GM12891 (cell line): Measurements from ENCODE around the gene ACBD6.

Source experiments
- PAX5 ChIP-seq: IDR thresholded peaks from 2 replicates; pipeline ENCODE4 v1.6.1; 2011; ENCODE audit warnings: low read length, moderate library complexity, mild to moderate bottlenecking; ENCODE audit not compliant: insufficient read depth, severe bottlenecking
- POLR2A ChIP-seq: IDR thresholded peaks from 2 replicates; pipeline ENCODE4 v1.6.1; 2011; ENCODE audit warnings: low read depth, low read length, control low read depth
- POLR2AphosphoS5 ChIP-seq: IDR thresholded peaks from 2 replicates; pipeline ENCODE4 v1.6.1; 2011; ENCODE audit warnings: low read depth, low read length, control low read depth
- TAF1 ChIP-seq: IDR thresholded peaks from 2 replicates; pipeline ENCODE4 v1.6.1; 2011; ENCODE audit warnings: low read depth, low read length, control low read depth

- TF ChIP-seq POLR2A (no peak), POLR2AphosphoS5 (no peak), TAF1 (no peak), PAX5 (no peak)
Measured at GRCh38 chr1:180261524-180262155, 240.7 kb downstream of the ACBD6 start.
